HG03135 (cell line): ENCODE measurements around the gene ZP2.
"Not testable (repeated sequence)": the region's sequence is repeated elsewhere in the genome, so short reads cannot be mapped to it uniquely, and the experiment has no call there.

Experiments used
- ATAC-seq: cut with Tn5 transposase; IDR thresholded peaks from one replicate; pipeline ENCODE4 v1.9.1; 2021; ENCODE audit warnings: mild to moderate bottlenecking, moderate library complexity; ENCODE audit not compliant: unreplicated experiment

The ZP2 gene

DNA sequence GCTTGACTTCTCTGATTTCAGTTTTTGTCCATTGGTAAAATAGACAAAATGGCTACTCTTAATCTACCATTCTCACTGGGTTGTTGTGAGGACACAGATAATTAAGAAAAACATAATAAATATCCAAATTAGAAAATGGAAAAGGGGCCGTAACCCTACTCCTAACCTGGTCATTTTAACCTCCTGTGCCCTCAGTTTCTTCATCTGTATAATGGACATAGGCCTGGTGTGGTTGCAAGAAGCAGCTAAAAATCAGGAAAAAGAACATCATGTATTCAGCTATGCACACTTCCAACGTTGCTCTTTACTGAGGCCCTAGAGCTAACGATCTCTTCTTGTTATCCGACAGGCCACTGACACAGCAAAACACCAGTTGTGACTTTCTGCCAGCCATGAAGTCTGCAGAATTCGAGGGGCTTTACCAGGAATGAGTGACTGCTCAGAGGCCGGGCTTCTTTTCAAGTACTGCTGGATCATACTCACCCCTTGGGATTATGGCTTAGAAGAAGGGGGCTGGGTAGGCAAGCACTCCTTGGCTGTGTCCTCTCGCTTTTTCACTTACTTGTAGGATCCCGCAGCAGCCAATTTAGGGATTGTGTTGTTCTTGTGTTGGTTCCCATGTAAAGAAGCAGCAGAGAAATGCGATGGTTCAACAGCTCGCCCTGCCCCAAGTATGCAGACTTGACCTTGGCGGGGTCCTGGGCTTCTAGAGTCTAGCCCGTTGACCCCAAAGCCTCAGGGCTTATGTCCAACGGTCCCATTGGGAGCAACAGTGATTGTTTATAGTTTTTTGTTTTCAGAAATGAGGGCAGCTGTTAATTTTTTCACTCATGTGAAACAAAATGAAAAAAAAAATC is 32.0 kb downstream of the ZP2 start:
- no peak for ATAC-seq

DNA sequence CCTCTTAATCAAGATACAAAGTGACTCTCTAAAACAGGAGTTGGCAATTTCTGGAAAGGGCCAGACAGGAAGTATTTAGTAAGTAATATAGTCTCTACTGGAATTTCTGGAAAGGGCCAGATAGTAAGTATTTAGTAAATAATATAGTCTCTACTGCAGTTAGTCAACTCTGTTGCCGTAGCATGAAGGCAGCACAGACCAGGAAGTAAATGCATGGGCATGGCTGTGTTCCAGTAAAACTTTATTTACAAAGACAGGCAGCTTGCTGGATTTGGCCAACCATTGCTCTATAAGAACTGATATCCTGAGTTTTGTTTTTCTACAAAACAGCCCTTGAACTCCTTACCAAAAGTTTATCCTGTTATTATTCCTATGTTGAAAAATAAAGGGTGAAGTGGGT is 36.0 kb downstream of the ZP2 start:
- ATAC-seq, result no peak

DNA sequence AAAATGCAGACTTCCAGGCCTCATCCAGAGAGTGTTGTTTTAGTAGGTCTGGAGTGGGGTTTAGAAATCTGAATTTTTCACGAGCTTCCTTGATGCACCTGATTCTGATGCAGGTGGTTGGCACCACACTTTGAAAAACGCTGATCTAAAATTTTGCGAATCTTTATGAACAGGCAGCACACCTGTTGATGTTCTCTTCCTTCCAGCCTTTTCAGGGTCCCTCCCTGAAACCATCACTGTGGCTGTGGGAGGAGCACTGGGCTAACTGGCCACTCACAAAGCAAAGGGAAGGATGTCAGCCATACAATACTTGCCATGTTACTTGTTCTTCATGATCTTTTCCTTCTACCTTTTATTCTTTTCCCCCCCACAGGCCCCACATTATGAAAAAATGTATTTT is 38.7 kb downstream of the ZP2 start:
- no peak for ATAC-seq

DNA sequence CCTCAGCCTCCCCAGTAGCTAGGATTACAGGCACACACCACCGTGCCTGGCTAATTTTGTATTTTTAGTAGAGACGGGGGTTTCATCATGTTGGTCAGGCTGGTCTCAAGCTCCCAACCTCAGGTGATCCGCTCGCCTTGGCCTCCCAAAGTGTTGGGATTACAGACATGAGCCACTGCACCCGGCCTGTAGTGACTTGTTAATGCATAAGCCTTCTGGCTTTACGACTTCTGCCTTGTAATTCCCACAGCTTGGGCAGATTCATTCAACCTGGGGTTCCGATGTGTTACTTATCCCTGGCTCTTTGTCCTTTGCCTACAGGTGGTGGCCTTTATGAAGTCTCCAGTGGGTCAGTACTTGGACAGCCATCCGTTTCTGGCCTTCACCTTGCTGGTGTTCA is 41.3 kb downstream of the ZP2 start:
- ATAC-seq, result not testable (repeated sequence)

DNA sequence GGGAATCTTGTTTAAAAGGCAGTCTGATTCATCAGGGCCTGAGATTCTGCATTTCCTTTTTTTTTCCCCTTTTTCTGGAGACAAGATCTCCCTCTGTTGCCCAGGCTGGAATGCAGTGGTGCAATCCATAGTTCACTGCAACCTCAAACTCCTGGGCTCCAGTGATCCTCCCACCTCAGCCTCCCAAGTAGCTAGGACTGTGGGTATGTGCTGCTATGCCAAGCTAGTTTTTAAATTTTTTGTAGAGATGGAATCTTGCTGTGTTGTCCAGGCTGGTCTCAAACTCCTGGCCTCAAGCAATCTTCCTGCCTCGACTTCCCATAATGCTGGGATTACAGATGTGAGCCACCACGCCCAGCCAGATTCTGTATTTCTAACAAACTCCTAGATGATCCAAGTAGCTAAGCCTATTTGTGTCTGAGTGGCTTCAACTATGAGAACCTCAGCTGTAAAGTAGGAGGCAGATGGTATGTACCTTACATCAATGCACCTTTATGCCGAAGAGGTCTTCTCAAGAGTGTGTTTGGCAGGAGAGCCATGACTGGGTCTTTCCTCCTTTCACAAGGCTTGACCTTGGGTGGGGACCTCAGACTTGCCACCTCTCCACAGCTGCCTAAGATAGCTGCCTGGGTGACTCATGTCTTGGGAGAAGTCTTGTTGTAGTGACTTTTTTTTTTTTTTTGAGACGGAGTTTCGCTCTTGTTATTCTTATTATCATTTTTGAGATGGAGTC is 42.0 kb downstream of the ZP2 start:
- no peak for ATAC-seq

DNA sequence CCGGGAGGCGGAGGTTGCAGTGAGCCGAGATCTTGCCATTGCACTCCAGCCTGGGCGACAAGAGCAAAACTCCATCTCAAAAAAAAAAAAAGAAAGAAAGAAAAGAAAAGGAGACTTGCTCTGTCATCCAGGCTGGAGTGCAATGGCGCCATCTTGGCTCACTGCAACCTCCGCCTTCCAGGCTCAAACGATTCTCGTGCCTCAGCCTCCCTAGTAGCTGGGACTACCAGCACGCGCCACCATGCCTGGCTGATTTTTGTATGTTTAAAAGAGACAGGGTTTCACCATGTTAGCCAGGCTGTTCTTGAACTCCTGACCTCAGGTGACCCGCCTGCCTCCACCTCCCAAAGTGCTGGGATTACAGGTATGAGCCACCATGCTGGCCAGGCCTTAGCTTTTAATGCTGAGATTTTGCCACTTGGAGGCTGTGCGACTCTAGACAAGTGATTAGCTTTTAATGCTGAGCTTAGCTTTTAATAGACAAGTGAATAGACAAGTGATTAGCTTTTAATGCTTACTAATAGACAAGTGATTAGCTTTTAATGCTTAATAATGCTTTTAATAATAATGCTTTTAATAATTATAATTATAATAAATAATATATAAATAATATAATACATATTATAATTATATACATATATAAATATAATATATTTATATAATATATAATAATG is 43.3 kb downstream of the ZP2 start:
- no peak for ATAC-seq

DNA sequence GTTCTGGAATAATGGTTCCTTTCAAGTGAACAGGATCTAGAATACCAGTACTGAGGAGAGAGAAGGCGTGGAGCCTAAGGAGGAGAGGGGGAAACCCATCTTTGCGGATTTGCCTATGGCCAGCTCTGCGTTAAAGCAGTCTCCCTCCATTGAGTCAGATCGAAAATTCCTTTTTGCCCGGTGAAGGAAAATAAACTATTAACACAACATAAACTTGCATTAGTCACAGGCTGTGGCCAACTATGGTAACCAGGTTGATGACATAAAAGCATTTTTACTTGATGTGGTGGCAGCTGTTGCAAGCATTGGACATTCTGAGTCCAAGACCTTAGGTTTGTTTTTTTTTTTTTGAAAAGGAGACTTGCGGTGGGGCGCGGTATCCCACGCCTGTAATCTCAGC is 44.0 kb downstream of the ZP2 start:
- ATAC-seq, result no peak

DNA sequence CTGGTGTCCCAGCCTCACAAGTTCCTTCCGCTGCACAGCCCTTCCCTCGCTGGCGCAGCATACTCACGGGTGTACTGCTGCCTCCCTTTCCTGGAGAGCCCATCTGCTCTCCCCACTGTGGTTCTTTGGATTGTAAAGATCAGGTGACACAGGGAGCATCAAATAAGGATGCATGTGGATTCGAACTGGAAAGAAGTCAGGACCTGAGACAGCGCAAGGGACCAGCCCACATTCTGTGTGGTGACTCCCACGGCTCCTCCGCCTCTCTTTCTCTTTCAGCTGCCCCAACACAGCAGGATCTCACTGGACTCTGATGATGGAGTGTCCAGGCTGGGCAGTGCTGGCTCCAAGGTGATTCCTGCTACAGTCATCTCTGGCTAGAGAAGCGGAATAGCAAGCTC is 44.8 kb downstream of the ZP2 start:
- no peak for ATAC-seq

DNA sequence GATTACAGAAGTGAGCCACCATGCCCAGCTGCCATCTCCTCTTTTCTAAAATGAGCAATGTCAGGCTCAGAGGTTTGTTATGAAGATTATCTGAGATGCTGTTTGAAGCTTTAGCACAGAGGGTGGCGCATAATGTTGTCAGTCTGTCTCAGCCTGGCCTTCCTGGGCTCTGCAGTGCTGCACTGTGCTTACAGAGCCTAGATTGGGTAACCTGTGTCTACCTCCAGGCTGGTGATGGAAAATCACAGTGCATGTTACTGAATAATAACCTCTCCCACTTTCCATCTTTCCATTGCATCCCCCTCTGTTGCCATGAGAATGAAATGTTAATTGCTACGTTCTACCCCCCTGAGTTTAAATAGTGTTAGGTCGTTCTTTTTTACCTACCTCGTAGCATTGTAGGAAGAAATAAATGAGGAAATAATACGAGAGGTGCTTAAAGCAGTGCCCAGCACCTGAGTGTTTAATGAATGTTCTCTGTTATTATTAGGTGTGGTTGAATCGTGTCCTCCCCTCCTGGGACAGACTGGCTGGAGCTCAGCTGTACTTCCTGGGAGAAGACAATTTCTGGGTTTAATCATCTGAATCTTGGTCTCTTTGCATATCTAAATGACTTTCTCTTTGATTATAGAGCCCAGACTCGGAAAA is 46.7 kb downstream of the ZP2 start:
- no peak for ATAC-seq

DNA sequence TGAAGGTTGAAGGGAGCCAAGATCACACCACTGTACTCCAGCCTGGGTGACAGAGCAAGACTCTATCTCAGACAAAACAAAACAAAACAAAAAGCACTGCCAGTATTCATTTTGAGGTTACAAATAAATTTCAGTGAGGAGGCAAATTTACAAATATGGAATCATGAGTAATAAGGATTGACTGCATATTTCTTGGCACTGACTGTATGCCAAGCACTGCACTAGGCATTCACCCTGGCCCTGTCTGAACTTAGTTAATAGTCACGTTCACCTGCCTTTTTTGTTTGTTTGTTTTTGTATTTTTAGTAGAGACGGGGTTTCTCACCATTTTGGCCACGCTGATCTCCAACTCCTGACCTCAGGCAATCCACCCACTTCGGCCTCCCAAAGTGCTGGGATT is 47.8 kb downstream of the ZP2 start:
- ATAC-seq, result no peak

DNA sequence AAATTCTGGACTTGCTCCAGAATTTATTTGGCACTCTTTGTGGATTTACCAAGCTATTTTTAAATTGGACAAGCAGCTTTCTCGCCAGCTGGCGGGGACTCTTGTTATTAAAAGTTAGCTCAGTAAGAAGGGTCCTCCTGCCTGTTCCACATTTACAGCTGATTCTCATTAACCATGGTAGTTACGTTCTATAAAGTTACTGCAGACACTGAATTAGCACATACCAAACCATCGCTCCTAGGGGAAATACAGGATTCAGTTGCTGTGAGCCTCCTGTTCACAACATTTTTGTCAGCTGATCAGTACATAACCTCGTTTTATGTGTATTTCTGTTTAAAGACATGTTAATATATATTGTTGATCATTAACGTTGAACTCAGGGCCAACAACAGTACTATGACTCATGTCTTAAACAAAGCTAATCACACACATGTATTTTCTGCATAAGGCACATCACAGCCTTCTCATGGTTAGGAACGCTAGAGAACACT is 48.7 kb downstream of the ZP2 start:
- ATAC-seq, result no peak

DNA sequence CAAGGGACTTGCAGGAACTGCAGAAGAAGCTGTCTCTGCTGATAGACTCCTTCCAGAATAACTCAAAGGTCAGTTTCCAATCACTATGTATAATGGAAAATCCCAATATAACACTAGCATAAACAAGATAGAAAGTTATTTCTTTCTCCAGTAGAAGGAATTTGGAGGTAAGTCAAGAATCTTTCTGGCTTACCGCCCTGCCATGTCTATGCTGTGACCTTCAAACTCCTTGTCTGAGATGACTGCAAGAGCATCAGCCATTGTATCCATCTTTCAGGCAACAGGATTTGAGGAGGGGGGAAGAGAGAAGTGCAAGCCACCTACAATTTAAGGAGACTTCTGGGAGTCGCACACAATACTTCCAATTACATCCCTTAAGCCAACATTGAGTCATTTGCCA is 50.2 kb downstream of the ZP2 start:
- no peak for ATAC-seq

DNA sequence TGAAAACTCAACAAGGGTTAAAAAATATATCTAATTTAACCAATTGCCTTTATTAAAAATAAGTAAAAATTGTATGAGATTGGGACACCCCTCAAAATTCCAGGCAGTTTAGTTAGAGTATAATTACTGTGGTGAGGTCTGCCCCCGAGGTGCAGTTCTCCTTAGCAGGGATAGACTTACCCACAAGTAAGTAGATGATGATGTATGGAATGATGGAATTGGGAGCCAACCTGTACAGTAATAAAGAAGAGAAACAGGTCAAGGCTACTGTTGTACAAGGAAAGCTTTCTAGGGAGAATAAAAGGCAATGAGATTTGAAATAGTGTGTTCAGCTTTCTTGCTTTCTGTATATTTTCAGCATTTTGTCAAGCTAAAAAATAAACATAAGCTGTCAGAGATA is 51.1 kb downstream of the ZP2 start:
- ATAC-seq, result no peak

DNA sequence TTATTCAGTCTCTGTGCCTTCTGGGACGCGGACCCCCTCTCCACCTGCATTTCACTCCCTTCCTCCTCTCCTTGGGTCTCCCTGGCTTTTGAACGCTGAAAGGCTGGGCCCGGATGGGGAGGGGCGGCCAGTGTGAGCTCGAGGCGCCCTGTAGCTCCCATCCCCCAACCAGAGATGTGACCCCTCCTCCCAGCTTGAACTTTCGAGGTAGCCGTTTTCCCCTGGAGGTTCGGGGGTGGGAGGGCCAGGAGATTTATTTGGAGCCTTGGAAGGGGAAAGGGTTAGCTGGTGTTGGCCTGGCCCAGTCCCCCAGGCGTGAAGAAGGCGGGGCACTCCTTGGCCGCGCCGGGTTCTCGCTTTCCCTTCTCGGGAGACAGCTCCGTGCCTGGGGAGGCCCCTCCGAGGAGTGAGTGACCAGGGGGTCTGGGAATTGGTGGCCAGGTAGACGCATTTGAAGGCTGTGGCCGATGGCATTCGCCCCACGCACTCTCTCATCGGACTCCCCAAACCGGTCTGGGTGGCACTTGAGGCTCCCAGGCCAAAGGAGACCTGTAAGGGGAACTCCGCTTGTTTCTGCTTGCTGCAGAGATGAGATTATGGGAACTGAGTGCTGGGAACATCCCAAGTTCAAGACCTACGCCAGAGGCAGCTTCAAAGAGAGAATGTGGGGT is 52.0 kb downstream of the ZP2 start:
- no peak for ATAC-seq

DNA sequence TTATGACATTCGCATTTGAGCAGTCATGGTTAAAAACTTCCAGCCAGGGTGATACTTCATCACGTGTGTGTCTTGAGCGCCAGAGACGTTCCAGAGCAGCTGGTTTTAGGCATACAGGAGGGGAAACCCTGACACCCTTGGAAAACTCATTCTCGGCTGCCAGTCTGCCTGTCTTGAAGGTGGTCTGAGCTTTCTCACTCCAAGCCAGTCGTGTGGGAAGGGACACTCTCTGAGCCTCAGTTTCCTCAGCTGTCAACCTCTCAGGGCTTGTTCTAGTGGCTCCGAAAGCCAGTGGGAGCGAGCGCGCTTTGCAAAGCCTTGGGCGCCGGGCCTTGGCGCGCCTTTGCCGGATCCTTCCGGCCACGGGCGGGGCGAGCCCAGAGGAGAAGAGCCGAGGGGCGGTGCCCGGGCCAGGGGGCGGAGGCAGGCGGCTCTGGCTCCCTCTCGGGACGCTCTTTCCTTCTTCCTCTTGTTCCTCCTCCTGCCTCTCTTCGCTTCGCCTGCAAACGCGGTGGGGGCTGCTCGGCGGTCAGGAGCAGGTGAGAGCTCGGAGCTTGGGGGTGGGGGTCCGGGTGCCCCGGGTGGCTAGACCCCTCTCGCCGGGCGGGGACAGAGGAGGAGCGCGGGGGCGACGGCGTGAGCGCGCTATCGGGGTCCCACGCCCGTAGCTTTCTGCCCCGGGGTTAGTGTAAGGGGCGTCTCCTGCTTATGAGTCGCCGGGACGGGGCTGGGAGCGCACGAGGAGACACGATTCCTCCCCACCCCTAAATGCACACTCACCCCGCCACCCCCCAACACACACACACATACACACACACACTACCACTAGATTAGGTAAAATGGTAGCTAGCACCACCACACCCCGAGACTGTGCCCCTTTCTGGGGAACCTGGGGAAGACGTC is 52.9 kb downstream of the ZP2 start, which contains the start of gene LDAF1:
Gene LDAF1, plus strand, starts transcription at position 467 of the 903 bp plus-strand sequence. CDS start 2,509 bp downstream, outside the sequence.
- ATAC-seq, result peak; percentile 78

DNA sequence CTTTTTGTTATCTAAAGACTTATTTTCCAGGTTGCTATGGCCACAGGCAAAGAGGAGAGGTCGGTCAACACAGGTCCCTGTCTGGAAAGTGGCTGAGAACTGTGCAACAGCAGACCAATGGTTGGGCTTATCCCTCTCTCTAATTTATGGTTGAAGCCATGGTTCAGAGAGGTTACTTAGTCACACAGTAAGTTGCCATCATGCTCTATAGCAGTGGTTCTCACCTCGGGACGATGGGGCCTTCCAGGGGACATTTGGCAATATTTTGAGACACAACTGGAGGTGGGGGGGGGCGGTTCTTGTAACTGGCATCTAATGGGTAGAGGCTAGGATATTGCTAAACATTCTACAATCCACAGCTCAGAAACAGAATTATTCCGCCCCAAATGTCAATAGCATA is 53.7 kb downstream of the ZP2 start:
- ATAC-seq, result no peak

DNA sequence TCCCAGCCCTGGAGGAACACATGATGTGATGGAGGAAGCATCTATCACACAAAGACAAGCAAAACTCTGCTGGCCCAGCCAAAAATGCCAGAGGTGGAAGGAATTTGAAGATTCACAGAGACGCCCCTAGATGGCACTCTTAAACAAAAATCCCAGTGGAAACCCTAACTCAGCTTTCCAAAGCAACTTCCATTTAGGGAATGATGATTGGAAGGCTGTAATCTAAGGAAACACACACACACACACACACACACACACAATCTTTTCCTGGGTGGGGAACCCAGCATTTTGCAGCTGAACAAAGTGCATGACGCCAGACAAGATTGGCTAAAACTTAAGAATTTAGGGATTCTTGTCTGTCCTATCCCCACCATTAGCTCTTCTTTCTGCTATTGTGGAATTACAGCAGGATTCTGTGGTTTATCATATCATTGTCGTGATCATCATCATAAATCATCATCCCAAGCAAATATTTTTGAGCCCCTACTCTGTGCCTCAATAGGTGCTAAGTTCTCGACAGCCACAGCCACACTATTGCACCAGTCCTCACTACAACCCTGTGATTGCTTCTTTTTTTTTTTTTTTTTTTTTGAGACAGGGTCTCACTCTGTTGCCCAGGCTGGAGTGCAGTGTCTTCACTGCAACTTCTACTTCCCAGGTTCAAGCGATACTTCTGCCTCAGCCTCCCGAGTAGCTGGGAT is 54.5 kb downstream of the ZP2 start:
- no peak for ATAC-seq

DNA sequence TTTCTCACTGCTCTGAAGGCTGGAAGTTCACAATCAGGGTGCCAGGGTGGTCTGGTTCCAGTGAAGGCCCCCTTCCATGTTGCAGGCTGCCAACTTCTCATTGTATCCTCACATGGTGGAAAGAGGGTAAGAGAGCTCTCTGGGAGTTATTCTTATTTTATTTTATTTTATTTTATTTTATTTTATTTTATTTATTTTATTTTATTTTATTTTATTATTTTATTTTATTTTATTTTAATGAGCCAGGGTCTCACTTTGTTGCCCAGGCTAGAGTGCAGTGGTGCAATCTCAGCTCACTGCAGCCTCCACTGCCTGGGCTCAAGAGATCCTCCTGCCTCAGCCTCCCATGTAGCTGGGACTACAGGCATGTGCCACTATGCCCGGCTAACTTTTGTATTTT is 55.4 kb downstream of the ZP2 start:
- not testable (repeated sequence) for ATAC-seq
